ENCODE results near the gene TMPRSS4. TPM values are rescaled to one million over a fixed set of nuclear protein-coding genes. Genes with fewer than 3 reads are reported as not detected.

The TMPRSS4 gene
- total RNA-seq, 1 experiment from 2014 or later = not detected

Other genes starting within 250 kb of the TMPRSS4 start
- 0.12 and 0.86 TPM in 2 replicates for gene FXYD6, start 200.4 kb upstream of the TMPRSS4 start, total RNA-seq (2014; rRNA removed; shearing (Covaris generic))
- not detected in 2 replicates for gene TMPRSS13, start 147.7 kb upstream of the TMPRSS4 start, total RNA-seq (2014; rRNA removed; shearing (Covaris generic))
- 0.07 TPM in 1 of 2 replicates, not detected in the other for gene IL10RA, start 90.7 kb upstream of the TMPRSS4 start, total RNA-seq (2014; rRNA removed; shearing (Covaris generic))
- not detected in 2 replicates for gene SMIM35, start 9.9 kb downstream of the TMPRSS4 start, total RNA-seq (2014; rRNA removed; shearing (Covaris generic))
- gene SCN4B, start 75.7 kb downstream of the TMPRSS4 start, total RNA-seq (2014; rRNA removed; shearing (Covaris generic)) = 17.2 and 26.1 TPM in 2 replicates
- gene SCN2B, start 99.6 kb downstream of the TMPRSS4 start, total RNA-seq (2014; rRNA removed; shearing (Covaris generic)) = 0.05 and 0.32 TPM in 2 replicates
- gene JAML, start 147.9 kb downstream of the TMPRSS4 start, total RNA-seq (2014; rRNA removed; shearing (Covaris generic)) = not detected in 2 replicates
- gene MPZL3, start 175.3 kb downstream of the TMPRSS4 start, total RNA-seq (2014; rRNA removed; shearing (Covaris generic)) = 5.7 and 8.7 TPM in 2 replicates
- gene MPZL2, start 187.2 kb downstream of the TMPRSS4 start, total RNA-seq (2014; rRNA removed; shearing (Covaris generic)) = 13.6 and 19.6 TPM in 2 replicates
- gene CD3E, start 227.7 kb downstream of the TMPRSS4 start, total RNA-seq (2014; rRNA removed; shearing (Covaris generic)) = not detected in 2 replicates

Data from M059J (cell line).